PC-3 (cell line): ENCODE measurements around the gene KBTBD4. TPM values are rescaled to one million over a fixed set of nuclear protein-coding genes. Genes with fewer than 3 reads are reported as not detected.
"Not testable (repeated sequence)": the region's sequence is repeated elsewhere in the genome, so short reads cannot be mapped to it uniquely, and the experiment has no call there.

Experiments used
- ATAC-seq: fragments of 200-7000 bp; cut with Tn5 transposase; 2 replicates; pipeline ENCODE4 v1.9.1; 2020; ENCODE audit warnings: mild to moderate bottlenecking, moderate library complexity
- BruUV-seq: library from RNA; stranded (reverse); fragments of 400-500 nt; replicated peaks from 2 replicates; lab custom pipeline; 2021; lab: Mats Ljungman, UMichigan
- CTCF ChIA-PET: fragments of 300-600 bp; sonication (Branson Sonifier 250); formaldehyde crosslinking; loops from one replicate; lab custom pipeline; 2022; ENCODE audit warnings: antibody characterized with exemption; lab: Charles Lee
- POLR2A ChIA-PET: fragments of 300-600 bp; sonication (Branson Sonifier 250); formaldehyde crosslinking; loops from one replicate; lab custom pipeline; 2022; ENCODE audit warnings: antibody characterized with exemption; ENCODE audit not compliant: unreplicated experiment; lab: Charles Lee
- DNase-seq: peaks from one replicate; pipeline ENCODE4 v3.0.0-alpha.2; 2015
- H2AFZ ChIP-seq: fragments of 300-600 bp; sonication (generic); 2 replicates; pipeline ENCODE4 v1.6.0; 2016; ENCODE audit warnings: antibody characterized with exemption, low read length
- H3F3A ChIP-seq: fragments of 300-600 bp; sonication (generic); one replicate; pipeline ENCODE4 v1.6.0; 2017; ENCODE audit warnings: antibody characterized with exemption, low read length, control low read depth, mild to moderate bottlenecking; ENCODE audit not compliant: unreplicated experiment
- H3K27ac ChIP-seq: fragments of 300-600 bp; sonication (generic); 2 replicates; pipeline ENCODE4 v1.5.1; 2016; ENCODE audit warnings: mild to moderate bottlenecking, low read length
- H3K27me3 ChIP-seq: fragments of 300-600 bp; sonication (generic); 2 replicates; pipeline ENCODE4 v1.6.1; 2016; ENCODE audit warnings: low read length, mixed read lengths
- H3K36me3 ChIP-seq: fragments of 300-600 bp; sonication (generic); 2 replicates; pipeline ENCODE4 v1.6.1; 2016; ENCODE audit warnings: low read depth, mixed run types, low read length, mixed read lengths
- H3K4me1 ChIP-seq: fragments of 300-600 bp; sonication (generic); 2 replicates; pipeline ENCODE4 v1.5.1; 2016; ENCODE audit warnings: low read length; ENCODE audit not compliant: insufficient read depth
- H3K4me2 ChIP-seq: fragments of 300-600 bp; sonication (generic); 2 replicates; pipeline ENCODE4 v1.6.0; 2016; ENCODE audit warnings: low read length
- H3K4me3 ChIP-seq: fragments of 300-600 bp; sonication (generic); 2 replicates; pipeline ENCODE4 v1.5.1; 2016; ENCODE audit warnings: mild to moderate bottlenecking, low read length, mixed read lengths
- H3K79me2 ChIP-seq: fragments of 300-600 bp; sonication (generic); 2 replicates; pipeline ENCODE4 v1.6.1; 2017; ENCODE audit warnings: low read length, mixed read lengths
- H3K9ac ChIP-seq: fragments of 300-600 bp; sonication (generic); 2 replicates; pipeline ENCODE4 v1.6.0; 2016; ENCODE audit warnings: mild to moderate bottlenecking, low read length
- H3K9me2 ChIP-seq: fragments of 300-600 bp; sonication (generic); replicated peaks from 2 replicates; pipeline ENCODE4 v1.6.1; 2016; ENCODE audit warnings: mixed run types, low read length, mixed read lengths
- H3K9me3 ChIP-seq: fragments of 300-600 bp; sonication (generic); 2 replicates; pipeline ENCODE4 v1.6.1; 2016; ENCODE audit warnings: low read length, mixed read lengths
- H4K20me1 ChIP-seq: fragments of 300-600 bp; sonication (generic); 2 replicates; pipeline ENCODE4 v1.6.1; 2016; ENCODE audit warnings: low read length, mixed read lengths
- CTCF ChIP-seq: fragments of 300-600 bp; sonication (generic); conservative IDR thresholded peaks from 2 replicates; pipeline ENCODE4 v1.5.1; 2017; ENCODE audit warnings: antibody characterized with exemption, low read depth, mild to moderate bottlenecking, low read length
- EZH2 ChIP-seq: fragments of 300-600 bp; sonication (generic); IDR thresholded peaks from one replicate; pipeline ENCODE4 v1.6.1; 2017; ENCODE audit warnings: antibody characterized with exemption, mild to moderate bottlenecking, low read length; ENCODE audit not compliant: unreplicated experiment
- EZH2phosphoT487 ChIP-seq: fragments of 300-600 bp; sonication (generic); IDR thresholded peaks from 2 replicates; pipeline ENCODE4 v1.6.1; 2018; ENCODE audit warnings: mild to moderate bottlenecking, antibody characterized with exemption, low read length, borderline replicate concordance
- intact Hi-C: fragments of 100-400 bp; cut with micrococcal nuclease; formaldehyde crosslinking; loops from 2 replicates; pipeline ENCODE4 v1.9.0; 2023
- total RNA-seq: library from RNA; depleted of rRNA; stranded (reverse); fragments of >200 nt; gene quantifications from 2 replicates; pipeline ENCODE4 v1.2.3, GENCODE V29; 2014

KBTBD4 gene
- total RNA-seq, 1 experiment from 2014 or later, result 9.8 TPM

DNA sequence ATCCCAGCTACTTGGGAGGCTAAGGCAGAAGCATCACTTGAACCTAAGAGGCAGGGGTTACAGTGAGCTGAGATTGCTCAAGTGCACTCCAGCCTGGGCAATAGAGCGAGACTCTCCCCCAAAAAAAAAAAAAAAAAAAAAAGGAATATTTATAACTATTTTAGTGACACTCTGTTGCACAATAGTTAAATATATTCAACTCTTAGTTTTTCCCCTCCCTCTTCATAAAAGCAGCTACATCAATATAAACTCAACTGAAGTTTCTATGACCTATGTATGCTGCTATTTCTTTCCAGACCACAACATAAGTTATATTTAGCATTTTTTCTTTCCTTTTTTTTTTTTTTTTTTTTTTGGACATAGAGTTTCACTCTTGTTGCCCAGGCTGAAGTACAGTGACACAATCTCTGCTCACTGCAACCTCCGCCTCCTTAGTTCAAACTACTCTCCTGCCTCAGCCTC is 45.0 kb downstream of the KBTBD4 start:
- Histone ChIP-seq H3K9me3 (no peaks in the 10 kb centered on the region), H3K36me3 (no peaks in the 10 kb centered on the region; the same call in 1 of the 2 replicates), H3F3A (no peaks in the 10 kb centered on the region), H3K4me1 (peaks cover 16% of the 10 kb centered on the region), H3K79me2 (peaks cover 100% of the 10 kb centered on the region), H3K27me3 (no peaks in the 10 kb centered on the region), H2AFZ (no peak overlapping the region), H4K20me1 (peaks cover 38% of the 10 kb centered on the region), H3K27ac (no peak overlapping the region), H3K9me2 (no peaks in the 10 kb centered on the region), H3K4me3 (no peak overlapping the region), H3K4me2 (no peak overlapping the region), H3K9ac (no peak overlapping the region)
- TF ChIP-seq EZH2phosphoT487 (no peak), CTCF (no peak), EZH2 (no peak)
- no peak for ATAC-seq
- intact Hi-C loops, result no loop called here
- POLR2A ChIA-PET, result no interaction called here
- BruUV-seq, result no TSS peak
- no peak for DNase-seq
- CTCF ChIA-PET, result no interaction called here

DNA sequence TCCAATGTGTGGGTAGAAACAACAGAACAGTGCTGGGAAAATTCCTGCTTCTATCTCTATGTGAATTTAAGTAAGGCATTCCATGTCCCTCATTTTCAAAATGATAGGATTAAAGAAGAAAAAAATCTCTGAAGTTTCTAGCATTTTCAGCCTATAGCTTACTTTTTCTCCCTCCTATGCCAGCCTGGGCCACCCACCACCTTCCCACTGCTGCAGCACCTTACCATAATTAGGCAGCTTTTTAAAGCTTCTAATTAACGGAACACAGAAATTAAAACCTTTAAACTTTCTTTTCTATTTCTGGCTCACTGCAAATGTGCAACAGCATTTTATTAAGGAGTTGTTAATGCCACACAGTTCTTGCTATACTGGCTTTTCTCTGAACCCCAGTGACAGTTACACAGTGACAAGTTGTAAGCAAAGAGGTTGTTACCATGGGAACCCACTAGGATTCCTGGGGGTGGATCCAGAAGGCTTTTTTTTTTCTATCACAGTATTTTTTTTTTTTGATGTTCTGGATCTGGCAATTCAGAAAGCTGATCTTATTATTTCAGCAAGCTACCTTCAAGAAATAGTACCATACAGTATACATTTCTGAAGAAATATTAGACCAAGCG is 46.1 kb downstream of the KBTBD4 start:
- no TSS peak for BruUV-seq
- Histone ChIP-seq H3K9me3 (no peaks in the 10 kb centered on the region), H3K27ac (no peak overlapping the region), H3K4me3 (no peak overlapping the region), H3F3A (no peaks in the 10 kb centered on the region), H3K36me3 (no peaks in the 10 kb centered on the region; the same call in 1 of the 2 replicates), H3K4me1 (peaks cover 10% of the 10 kb centered on the region), H3K9ac (no peak overlapping the region), H4K20me1 (peaks cover 39% of the 10 kb centered on the region), H3K4me2 (no peak overlapping the region), H3K9me2 (no peaks in the 10 kb centered on the region), H3K79me2 (peaks cover 100% of the 10 kb centered on the region), H2AFZ (no peak overlapping the region), H3K27me3 (no peaks in the 10 kb centered on the region)
- POLR2A ChIA-PET, result interaction anchor here (0.6 kb wide), 1 partner anchor 13 kb away, joined by 4 read pairs; no protein-coding TSS in a partner anchor
- intact Hi-C loops, result no loop called here
- ATAC-seq (no peak), DNase-seq (no peak)
- TF ChIP-seq CTCF (no peak), EZH2phosphoT487 (no peak), EZH2 (no peak)
- CTCF ChIA-PET, result no interaction called here

GRCh38 chr11:47531666-47532065 is 47.1 kb downstream of the KBTBD4 start:
- Histone ChIP-seq H4K20me1 (peaks cover 41% of the 10 kb centered on the region), H3K4me2 (no peak overlapping the region), H3K9ac (no peak overlapping the region), H3K27ac (no peak overlapping the region), H3K4me1 (peaks cover 10% of the 10 kb centered on the region), H3K36me3 (no peaks in the 10 kb centered on the region; the same call in 1 of the 2 replicates), H3K4me3 (no peak overlapping the region), H2AFZ (no peak overlapping the region), H3K27me3 (no peaks in the 10 kb centered on the region), H3K9me2 (no peaks in the 10 kb centered on the region), H3F3A (no peaks in the 10 kb centered on the region), H3K9me3 (no peaks in the 10 kb centered on the region), H3K79me2 (peaks cover 100% of the 10 kb centered on the region)
- ChIA-PET CTCF (no interaction called here), POLR2A (interaction anchor here (0.6 kb wide), 1 partner anchor 279 kb away, joined by 3 read pairs; no protein-coding TSS in a partner anchor)
- DNase-seq, result no peak
- intact Hi-C loops, result no loop called here
- ATAC-seq, result no peak
- no TSS peak for BruUV-seq
- no peak for TF ChIP-seq CTCF

GRCh38 chr11:47530721-47531120 is 48.0 kb downstream of the KBTBD4 start:
- H3K27ac ChIP-seq, DNase-seq: not testable (repeated sequence)
- POLR2A ChIA-PET, result interaction anchor here (0.6 kb wide), 1 partner anchor 185 kb away, joined by 3 read pairs; no protein-coding TSS in a partner anchor

More at GRCh38 chr11:47530721-47531120, 48.0 kb downstream of the KBTBD4 start:
- H3K9me3 ChIP-seq, H2AFZ ChIP-seq, H3F3A ChIP-seq, H3K4me3 ChIP-seq, CTCF ChIA-PET, H3K36me3 ChIP-seq, H3K9me2 ChIP-seq, intact Hi-C loops, ATAC-seq, H3K27me3 ChIP-seq, BruUV-seq, H3K4me2 ChIP-seq, H3K9ac ChIP-seq: not testable (repeated sequence)
- peaks cover 100% of the 10 kb centered on the region for H3K79me2 ChIP-seq
- H4K20me1 ChIP-seq, result peaks cover 41% of the 10 kb centered on the region
- H3K4me1 ChIP-seq, result peaks cover 10% of the 10 kb centered on the region
